GM19025 (cell line): Measurements from ENCODE around the gene RIMS4.

Source experiments
- ATAC-seq: cut with Tn5 transposase; IDR thresholded peaks from one replicate; pipeline ENCODE4 v1.9.1; 2021; ENCODE audit warnings: mild to moderate bottlenecking, low read depth, moderate library complexity; ENCODE audit not compliant: unreplicated experiment

The RIMS4 gene

GRCh38 chr20:44705364-44706094 is 104.8 kb downstream of the RIMS4 start:
- no peak for ATAC-seq

- no peak for ATAC-seq
Observed at GRCh38 chr20:44704551-44704971, 105.8 kb downstream of the RIMS4 start.

- ATAC-seq: no peak
Observed at GRCh38 chr20:44703956-44704488, 106.3 kb downstream of the RIMS4 start.

- no peak for ATAC-seq
Observed at GRCh38 chr20:44703183-44703925, 107.0 kb downstream of the RIMS4 start.

GRCh38 chr20:44702776-44703175 is 107.6 kb downstream of the RIMS4 start:
- ATAC-seq: peak; percentile 69

- ATAC-seq: no peak
Observed at GRCh38 chr20:44701858-44702256, 108.5 kb downstream of the RIMS4 start.
